ENCODE results near the gene AMIGO1.

DNA sequence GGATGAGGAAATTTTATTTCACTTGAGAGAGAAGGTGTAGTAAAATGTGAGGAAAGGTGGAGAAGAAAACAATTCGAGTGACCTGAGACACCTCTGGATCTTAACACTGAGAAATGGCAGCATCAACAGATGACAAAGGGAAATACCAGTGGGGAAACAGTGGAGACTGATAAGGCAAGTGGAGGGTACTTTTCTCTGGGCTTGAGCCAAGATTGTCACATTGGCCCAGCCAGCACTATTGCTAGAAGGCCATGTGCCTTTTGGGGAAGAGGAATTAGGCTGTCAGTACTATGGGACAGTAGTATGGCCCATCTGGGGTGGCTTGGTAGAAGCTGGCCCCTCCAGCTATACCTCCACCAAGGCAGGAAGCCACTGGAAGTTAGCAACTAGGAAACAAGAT lies 34.8 kb downstream of the AMIGO1 start:
- no peak for TF ChIP-seq CTCF (IDR thresholded peaks at IDR 0.05; ENCODE audit: low read depth, low read length, poor library complexity, severe bottlenecking)
- no peak for TF ChIP-seq EZH2phosphoT487 (IDR thresholded peaks at IDR 0.05; ENCODE audit: borderline replicate concordance, low read length)

Data from DOHH2 (cell line).